Omental fat pad (tissue), 4 donors: ENCODE measurements around the gene KDM1A. TPM values are rescaled to one million over a fixed set of nuclear protein-coding genes. Genes with fewer than 3 reads are reported as not detected.

Source experiments
- ATAC-seq: fragments of 150-250 bp; one replicate; pipeline ENCODE4 v1.9.1; 2016; ENCODE audit warnings: mild to moderate bottlenecking, moderate library complexity; ENCODE audit not compliant: low FRiP score
- DNase-seq: peaks from one replicate; pipeline ENCODE4 v3.0.0-alpha.2; 2019; ENCODE audit warnings: low spot score
- total RNA-seq, 4 donors: library from RNA; depleted of rRNA; stranded (reverse); fragments of >200 nt; gene quantifications; one replicate each; pipeline ENCODE4 v1.1.0, GENCODE V29; 2016
- TF ChIP-seq, protein P1 (sequence below), 3 donors: fragments of 450-650 bp; IDR thresholded peaks; one replicate each; pipeline ENCODE4 v1.5.1; 2016 to 2017; ENCODE audit warnings: antibody characterized with exemption in 3 of 3, mild to moderate bottlenecking in 3 of 3, moderate library complexity in 2 of 3

KDM1A gene
- total RNA-seq, 4 donors from 2014 or later: 34.1 to 48.2 (median 39.6) TPM

DNA sequence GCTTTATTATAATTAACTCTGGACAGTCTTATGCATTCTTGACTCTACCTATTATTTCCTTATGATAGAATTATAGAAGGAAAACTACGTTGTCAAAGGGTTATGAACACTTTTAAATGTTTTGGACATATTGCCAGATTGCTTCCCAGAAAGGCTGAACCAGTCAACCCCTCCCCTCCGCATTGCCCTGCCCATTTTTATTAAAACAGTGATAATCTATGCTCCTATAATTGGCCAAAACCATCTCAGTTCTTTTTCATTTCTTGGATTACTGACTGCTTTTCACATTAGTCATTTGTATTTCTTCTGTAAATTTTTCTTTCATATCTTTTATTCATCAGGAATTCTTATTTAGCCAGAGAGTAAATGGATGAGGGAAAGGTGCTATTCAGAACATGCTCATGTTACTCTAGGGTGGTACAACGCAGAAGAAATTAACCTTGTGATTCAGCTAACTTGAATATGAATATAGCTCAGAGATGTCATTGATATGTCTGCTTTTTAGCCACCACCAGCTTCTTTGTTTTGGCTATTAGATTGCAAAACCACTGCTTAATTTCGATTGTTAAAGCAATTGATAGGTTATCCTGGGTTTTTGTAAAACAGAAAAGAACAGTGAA, 32.1 kb downstream of the KDM1A start:
- no peak for DNase-seq
- no peak for ATAC-seq
- TF ChIP-seq, protein P1, sequence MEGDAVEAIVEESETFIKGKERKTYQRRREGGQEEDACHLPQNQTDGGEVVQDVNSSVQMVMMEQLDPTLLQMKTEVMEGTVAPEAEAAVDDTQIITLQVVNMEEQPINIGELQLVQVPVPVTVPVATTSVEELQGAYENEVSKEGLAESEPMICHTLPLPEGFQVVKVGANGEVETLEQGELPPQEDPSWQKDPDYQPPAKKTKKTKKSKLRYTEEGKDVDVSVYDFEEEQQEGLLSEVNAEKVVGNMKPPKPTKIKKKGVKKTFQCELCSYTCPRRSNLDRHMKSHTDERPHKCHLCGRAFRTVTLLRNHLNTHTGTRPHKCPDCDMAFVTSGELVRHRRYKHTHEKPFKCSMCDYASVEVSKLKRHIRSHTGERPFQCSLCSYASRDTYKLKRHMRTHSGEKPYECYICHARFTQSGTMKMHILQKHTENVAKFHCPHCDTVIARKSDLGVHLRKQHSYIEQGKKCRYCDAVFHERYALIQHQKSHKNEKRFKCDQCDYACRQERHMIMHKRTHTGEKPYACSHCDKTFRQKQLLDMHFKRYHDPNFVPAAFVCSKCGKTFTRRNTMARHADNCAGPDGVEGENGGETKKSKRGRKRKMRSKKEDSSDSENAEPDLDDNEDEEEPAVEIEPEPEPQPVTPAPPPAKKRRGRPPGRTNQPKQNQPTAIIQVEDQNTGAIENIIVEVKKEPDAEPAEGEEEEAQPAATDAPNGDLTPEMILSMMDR (IDR thresholded peaks at IDR 0.05): no peak

GRCh38 chr1:23057301-23057700, 38.0 kb downstream of the KDM1A start:
- DNase-seq: no peak
- ATAC-seq: no peak
- TF ChIP-seq, protein P1 (IDR thresholded peaks at IDR 0.05): no peak

DNA sequence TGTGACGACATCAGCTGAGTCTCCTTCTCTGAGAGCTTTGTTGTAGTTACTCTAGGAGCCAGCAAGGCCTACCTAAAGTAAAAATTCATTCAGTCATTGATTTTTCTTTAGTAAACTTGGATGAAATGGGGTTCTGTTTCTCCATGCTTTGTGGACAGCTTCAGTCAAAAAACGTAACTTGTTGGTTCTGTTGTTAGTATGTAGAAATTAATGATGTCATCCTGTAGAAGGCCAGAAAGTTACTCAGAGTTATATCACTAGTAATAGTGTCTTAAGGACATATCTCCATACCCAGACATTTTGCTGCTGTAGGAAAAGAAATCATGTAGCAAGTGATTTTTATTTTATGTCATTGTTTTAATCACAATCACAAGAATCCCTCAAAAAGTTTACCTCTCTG, 43.0 kb downstream of the KDM1A start:
- ATAC-seq: no peak
- no peak for DNase-seq
- TF ChIP-seq, protein P1 (IDR thresholded peaks at IDR 0.05): no peak

DNA sequence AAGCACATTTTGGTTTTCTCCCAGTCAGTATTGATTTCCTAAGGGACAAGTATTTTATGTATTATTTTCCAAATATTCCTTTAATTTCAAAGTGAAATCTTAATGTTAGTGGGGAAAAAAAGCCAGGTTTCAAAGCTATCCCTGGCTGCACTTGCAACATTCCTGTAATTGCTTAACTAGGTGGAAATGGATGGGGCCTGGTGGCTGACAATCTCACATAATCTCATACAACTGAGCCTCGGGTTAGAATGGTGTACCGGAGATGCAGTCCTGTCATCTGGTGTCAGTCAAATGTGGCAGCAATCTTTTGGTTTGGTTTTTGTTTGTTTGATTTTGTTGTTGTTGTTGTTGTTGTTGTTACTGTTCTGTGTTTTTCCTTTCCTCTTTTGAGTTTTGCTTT, 46.1 kb downstream of the KDM1A start:
- DNase-seq (no peak), ATAC-seq (no peak)
- TF ChIP-seq, protein P1 (IDR thresholded peaks at IDR 0.05): no peak

DNA sequence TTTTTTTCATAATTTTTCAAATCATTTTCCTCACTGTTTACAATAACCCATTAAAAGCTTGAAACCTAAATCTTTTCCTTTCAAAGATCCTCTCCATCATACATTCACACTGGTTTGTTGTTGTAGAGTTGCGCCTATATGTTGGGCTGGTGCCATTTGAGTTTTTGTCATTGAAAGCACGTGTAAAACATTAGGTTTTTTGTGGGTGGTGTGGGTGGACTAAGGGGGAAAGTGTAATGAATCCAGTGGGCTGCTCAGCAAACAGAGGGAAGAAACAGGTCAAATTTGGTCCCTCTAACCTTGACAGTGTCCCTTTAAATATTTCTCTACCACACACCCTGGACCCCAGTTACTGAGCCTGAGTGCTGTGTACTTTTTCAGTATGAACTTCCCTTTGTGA, 46.8 kb downstream of the KDM1A start:
- ATAC-seq (no peak), DNase-seq (no peak)
- TF ChIP-seq, protein P1 (IDR thresholded peaks at IDR 0.05): no peak

DNA sequence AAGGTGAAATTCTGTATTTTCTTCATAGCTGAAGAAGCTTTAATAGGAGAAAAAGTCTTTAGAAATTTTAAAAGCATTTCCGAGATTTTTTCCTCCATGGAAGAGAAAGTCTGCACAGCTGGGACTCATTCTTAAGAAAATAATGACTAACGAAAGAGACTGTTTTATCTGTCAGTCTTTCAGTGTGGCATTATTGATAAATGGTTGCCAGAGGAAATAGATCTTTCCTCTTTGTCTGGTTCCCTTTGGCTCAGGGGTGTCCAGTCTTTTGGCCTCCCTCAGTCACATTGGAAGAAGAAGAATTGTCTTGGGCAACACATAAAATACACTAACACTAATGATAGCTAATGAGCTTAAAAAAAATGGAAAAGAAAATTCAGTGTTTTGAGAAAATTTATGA, 49.9 kb downstream of the KDM1A start:
- DNase-seq: no peak
- TF ChIP-seq, protein P1 (IDR thresholded peaks at IDR 0.05): no peak
- no peak for ATAC-seq

DNA sequence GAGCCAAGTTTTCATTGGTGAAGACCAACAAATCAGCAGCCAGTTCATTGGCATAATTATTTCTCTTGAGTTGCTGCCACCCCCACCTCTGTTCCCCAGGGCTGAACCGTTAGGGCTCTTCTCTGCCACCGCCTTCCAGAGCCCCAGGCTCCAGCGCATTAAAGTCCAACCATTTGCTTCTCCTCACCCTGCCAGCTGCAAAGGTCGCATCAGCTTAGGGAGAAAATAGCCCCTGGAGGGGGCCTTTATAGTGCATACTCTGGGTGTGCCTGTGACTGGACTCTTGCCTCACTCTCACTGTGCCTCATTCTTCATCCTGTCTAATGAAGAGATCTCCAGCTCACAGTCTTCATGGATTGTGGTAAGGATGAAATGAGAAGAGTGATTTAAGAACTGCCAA, 50.4 kb downstream of the KDM1A start:
- ATAC-seq (no peak), DNase-seq (no peak)
- TF ChIP-seq, protein P1 (IDR thresholded peaks at IDR 0.05): no peak
